Measurements from ENCODE around the gene NOB1. TPM values are rescaled to one million over a fixed set of nuclear protein-coding genes. Genes with fewer than 3 reads are reported as not detected.
"Not testable (repeated sequence)": the region's sequence is repeated elsewhere in the genome, so short reads cannot be mapped to it uniquely, and the experiment has no call there.

Gene NOB1
- 10 to 100 TPM; 59.7 to 61.5 TPM for total RNA-seq
- 10 to 100 TPM; 35.1 to 60.3 (median 48.6) TPM for polyA plus RNA-seq
- total RNA-seq: 24.1 to 114 (median 42.6) reads per million in 6 experiments

DNA sequence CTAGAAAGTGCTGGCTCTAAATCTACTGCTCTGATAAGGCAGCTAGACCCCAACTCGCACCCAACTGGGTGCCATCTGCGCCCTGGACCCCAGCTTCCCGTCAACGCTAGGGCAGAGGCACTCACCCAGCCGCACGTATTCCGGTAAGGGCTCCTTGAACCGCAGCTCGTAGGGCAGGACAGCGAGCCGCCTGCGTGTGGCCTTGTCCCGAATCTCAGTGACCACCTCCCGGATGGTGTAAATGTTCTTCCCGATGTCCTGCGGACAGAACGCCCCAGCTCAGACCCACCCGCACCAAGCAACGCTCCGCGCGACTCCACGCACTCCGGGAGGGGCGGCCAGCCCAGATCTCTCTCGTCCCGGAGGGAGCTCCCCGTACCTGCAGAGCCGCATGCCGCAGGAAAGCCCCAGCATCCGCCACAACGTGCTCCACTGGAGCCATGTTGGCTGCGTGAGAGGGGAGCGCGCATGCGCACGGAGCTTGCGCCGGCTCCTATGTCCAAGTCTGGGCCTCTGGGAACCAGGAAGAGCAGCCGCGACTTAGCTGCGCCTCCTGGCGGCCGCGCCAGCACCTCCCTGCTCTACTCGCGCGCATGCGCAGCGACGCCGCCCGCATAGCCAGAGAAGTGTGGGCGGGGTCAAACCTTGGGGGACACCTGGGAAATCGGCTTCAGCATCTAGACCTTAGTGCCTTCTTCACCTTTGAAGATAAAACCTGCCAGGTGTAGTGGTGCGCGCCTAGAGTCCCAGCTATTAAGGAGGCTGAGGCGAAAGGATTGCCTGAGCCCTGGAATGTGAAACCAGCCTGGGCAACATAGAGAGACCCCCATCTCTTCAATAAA lies at the start of gene NOB1:
Gene NOB1, minus strand, starts transcription at position 458 of the 842 bp plus-strand sequence. Its CDS starts 16 bp downstream, at position 442.
- Mint-ChIP-seq H3K4me3 (peak within 1 kb of the TSS; percentile 96 to 100 (median 100)), H3K27ac (peak within 1 kb of the TSS; percentile 98 to 100 (median 99)), H3K36me3 (peaks cover 3 to 23% (median 6%) of the 10 kb centered on the region in 3 donors), H3K4me1 (peaks cover 8 to 35% (median 28%) of the 10 kb centered on the region in 4 donors), H3K9me3 (no peaks in the 10 kb centered on the region), H3K27me3 (no peaks in the 10 kb centered on the region)
- ATAC-seq (peak; percentile 98), DNase-seq (peak; percentile 91 to 99 (median 97))
- POLR2A ChIA-PET: interaction anchor here (0.5 to 2.5 kb wide), 16 partner anchors 8 to 621 kb away, joined by 3 to 38 read pairs (median 5); partner anchors contain the start of genes NQO1, TERF2 and WWP2

DNA sequence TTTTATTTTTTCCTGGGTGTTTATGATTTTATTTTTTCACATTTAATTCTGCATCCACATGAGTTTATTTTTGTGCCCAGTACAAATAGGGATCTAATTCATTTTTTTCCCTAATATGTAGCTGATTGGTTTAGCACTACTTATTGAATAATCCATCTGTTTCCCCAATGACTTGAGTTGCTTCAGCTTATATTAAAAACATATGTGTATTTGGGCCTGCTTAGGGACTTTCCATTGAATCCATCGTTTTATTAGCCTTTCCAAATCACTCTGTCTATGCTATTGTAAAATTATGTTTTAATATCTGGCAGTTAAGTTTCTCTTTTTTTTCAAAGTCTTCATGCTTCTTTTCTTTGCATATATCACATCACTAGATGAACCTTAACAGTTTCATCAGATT lies 49.6 kb upstream of the NOB1 start:
- peak overlapping the region in 2 of 10 donors; percentile 25 to 53 for H3K27ac Mint-ChIP-seq
- H3K9me3 Mint-ChIP-seq: no peaks in the 10 kb centered on the region
- ATAC-seq (no peak), DNase-seq (no peak)
- H3K4me3 Mint-ChIP-seq: no peak overlapping the region
- no peaks in the 10 kb centered on the region for H3K4me1 Mint-ChIP-seq
- peaks cover 4 to 78% (median 14%) of the 10 kb centered on the region in 3 donors for H3K36me3 Mint-ChIP-seq
- H3K27me3 Mint-ChIP-seq: no peaks in the 10 kb centered on the region
- POLR2A ChIA-PET: no interaction called here

DNA sequence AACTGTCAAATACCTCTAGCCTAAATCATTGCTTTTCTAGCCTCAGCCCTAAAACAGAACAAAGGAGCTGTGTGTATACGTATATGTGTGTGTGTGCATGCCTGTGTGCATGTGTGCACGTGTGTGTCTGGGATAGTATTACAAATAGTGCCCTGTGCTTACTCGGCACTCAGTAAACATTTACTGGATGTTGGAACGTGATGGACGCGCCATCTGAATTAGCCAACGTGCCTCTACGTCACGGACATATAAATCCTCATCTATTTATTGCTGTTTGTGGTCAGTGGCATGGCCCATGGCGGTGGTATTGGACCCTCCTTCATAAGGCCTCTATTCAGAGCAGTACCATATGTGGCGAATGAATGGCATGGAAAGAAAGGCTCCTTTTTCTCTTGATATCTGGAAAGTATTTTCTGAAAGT lies 44.9 kb upstream of the NOB1 start:
- ATAC-seq: no peak
- POLR2A ChIA-PET: no interaction called here
- H3K27me3 Mint-ChIP-seq: no peaks in the 10 kb centered on the region
- H3K36me3 Mint-ChIP-seq: peaks cover 0 to 62% (median 11%) of the 10 kb centered on the region in 3 donors
- no peaks in the 10 kb centered on the region for H3K9me3 Mint-ChIP-seq
- peaks cover 0 to 7% (median 4%) of the 10 kb centered on the region in 4 donors for H3K4me1 Mint-ChIP-seq
- no peak overlapping the region for H3K4me3 Mint-ChIP-seq
- DNase-seq: no peak
- H3K27ac Mint-ChIP-seq: no peak overlapping the region

GRCh38 chr16:69798466-69798865 lies 43.7 kb upstream of the NOB1 start:
- Mint-ChIP-seq H3K36me3 (peaks cover 0 to 55% (median 11%) of the 10 kb centered on the region in 3 donors), H3K4me3 (no peak overlapping the region), H3K27me3 (no peaks in the 10 kb centered on the region), H3K27ac (no peak overlapping the region), H3K4me1 (peaks cover 0 to 7% (median 4%) of the 10 kb centered on the region in 4 donors), H3K9me3 (no peaks in the 10 kb centered on the region)
- no peak for DNase-seq
- POLR2A ChIA-PET: no interaction called here
- ATAC-seq: no peak

GRCh38 chr16:69796285-69797118 lies 41.8 kb upstream of the NOB1 start:
- Mint-ChIP-seq H3K36me3 (peaks cover 0 to 54% (median 8%) of the 10 kb centered on the region in 3 donors), H3K4me3 (no peak overlapping the region), H3K27ac (no peak overlapping the region), H3K9me3 (no peaks in the 10 kb centered on the region), H3K27me3 (no peaks in the 10 kb centered on the region), H3K4me1 (peaks cover 0 to 7% (median 5%) of the 10 kb centered on the region in 4 donors)
- POLR2A ChIA-PET: no interaction called here
- DNase-seq: peak in 5 of 10 donors; percentile 12 to 42 (median 30)
- peak; percentile 61 to 74 for ATAC-seq

- Mint-ChIP-seq H3K27ac (no peak overlapping the region), H3K9me3 (no peaks in the 10 kb centered on the region), H3K36me3 (peaks cover 0 to 60% (median under 1%) of the 10 kb centered on the region in 3 donors), H3K4me1 (peaks cover 0 to 7% (median 5%) of the 10 kb centered on the region in 4 donors), H3K27me3 (no peaks in the 10 kb centered on the region), H3K4me3 (no peak overlapping the region)
- POLR2A ChIA-PET: no interaction called here
- DNase-seq (no peak), ATAC-seq (no peak)
Measured at GRCh38 chr16:69794486-69794885, 39.8 kb upstream of the NOB1 start.

GRCh38 chr16:69793526-69793925 lies 38.8 kb upstream of the NOB1 start:
- H3K36me3 Mint-ChIP-seq: peaks cover under 1 to 58% (median 2%) of the 10 kb centered on the region in 3 donors
- ATAC-seq: no peak
- DNase-seq: no peak
- peaks cover 0 to 7% (median 5%) of the 10 kb centered on the region in 4 donors for H3K4me1 Mint-ChIP-seq
- no peak overlapping the region for H3K4me3 Mint-ChIP-seq
- H3K9me3 Mint-ChIP-seq: no peaks in the 10 kb centered on the region
- H3K27ac Mint-ChIP-seq: peak overlapping the region in 4 of 10 donors; percentile 16 to 66 (median 28)
- POLR2A ChIA-PET: no interaction called here
- H3K27me3 Mint-ChIP-seq: no peaks in the 10 kb centered on the region

DNA sequence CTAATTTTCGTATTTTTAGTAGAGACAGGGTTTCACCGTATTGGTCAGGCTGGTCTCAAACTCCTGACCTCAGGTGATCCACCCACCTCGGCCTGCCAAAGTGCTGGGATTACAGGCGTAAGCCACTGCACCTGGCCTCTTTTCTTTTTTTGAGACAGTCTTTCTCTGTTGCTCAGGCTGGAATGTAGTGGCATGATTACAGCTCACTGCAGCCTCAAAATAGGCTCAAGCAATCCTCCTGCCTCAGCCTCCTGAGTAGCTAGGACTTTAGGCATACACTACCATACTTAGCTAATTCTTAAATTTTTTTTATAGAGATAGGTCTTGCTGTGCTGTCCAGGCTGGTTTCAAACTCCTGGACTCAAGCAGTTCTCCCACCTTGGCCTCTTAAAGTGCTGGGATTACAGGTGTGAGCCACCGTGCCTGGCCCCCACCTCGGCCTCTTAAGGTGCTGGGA lies 36.7 kb upstream of the NOB1 start:
- H3K4me3 Mint-ChIP-seq, H3K27ac Mint-ChIP-seq, ATAC-seq: not testable (repeated sequence)

DNA sequence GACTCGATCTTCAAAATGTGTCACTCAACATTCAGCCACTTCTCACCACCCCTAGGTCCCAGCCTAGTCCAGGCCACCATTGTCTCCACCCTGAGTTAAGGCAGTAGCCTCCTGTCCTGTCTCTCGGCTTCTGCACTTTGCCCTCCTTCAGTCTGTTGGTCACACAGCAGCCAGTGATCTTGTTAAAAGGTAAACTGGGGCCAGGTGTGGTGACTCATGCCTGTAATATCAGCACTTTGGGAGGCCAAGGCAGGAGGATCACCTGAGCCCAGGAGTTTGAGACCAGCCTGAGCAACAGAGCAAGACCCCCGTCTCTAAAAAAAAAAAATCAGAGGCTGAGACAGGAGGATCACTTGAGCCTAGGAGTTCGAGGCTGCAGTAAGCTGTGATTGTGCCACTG lies 33.2 kb upstream of the NOB1 start:
- H3K36me3 Mint-ChIP-seq: peaks cover 5 to 87% (median 21%) of the 10 kb centered on the region in 3 donors
- H3K27ac Mint-ChIP-seq: no peak overlapping the region
- POLR2A ChIA-PET: no interaction called here
- H3K4me3 Mint-ChIP-seq: no peak overlapping the region
- no peaks in the 10 kb centered on the region for H3K9me3 Mint-ChIP-seq
- no peaks in the 10 kb centered on the region for H3K27me3 Mint-ChIP-seq
- DNase-seq: no peak
- H3K4me1 Mint-ChIP-seq: peaks cover 0 to 4% (median under 1%) of the 10 kb centered on the region in 4 donors
- no peak for ATAC-seq

More for the DNA sequence above, 36.7 kb upstream of the NOB1 start:
- peaks cover 5 to 67% (median 12%) of the 10 kb centered on the region in 3 donors for H3K36me3 Mint-ChIP-seq
- DNase-seq, H3K9me3 Mint-ChIP-seq, H3K4me1 Mint-ChIP-seq, H3K27me3 Mint-ChIP-seq, POLR2A ChIA-PET: not testable (repeated sequence)

GRCh38 chr16:69784586-69784985 lies 29.9 kb upstream of the NOB1 start:
- no peak overlapping the region for H3K4me3 Mint-ChIP-seq
- DNase-seq (no peak), ATAC-seq (no peak)
- POLR2A ChIA-PET: no interaction called here
- H3K27ac Mint-ChIP-seq: peak overlapping the region in 1 of 10 donors; percentile 48
- H3K4me1 Mint-ChIP-seq: peaks cover 8 to 23% (median 11%) of the 10 kb centered on the region in 4 donors
- peaks cover 5 to 70% (median 21%) of the 10 kb centered on the region in 3 donors for H3K36me3 Mint-ChIP-seq
- H3K27me3 Mint-ChIP-seq: no peaks in the 10 kb centered on the region
- H3K9me3 Mint-ChIP-seq: no peaks in the 10 kb centered on the region

DNA sequence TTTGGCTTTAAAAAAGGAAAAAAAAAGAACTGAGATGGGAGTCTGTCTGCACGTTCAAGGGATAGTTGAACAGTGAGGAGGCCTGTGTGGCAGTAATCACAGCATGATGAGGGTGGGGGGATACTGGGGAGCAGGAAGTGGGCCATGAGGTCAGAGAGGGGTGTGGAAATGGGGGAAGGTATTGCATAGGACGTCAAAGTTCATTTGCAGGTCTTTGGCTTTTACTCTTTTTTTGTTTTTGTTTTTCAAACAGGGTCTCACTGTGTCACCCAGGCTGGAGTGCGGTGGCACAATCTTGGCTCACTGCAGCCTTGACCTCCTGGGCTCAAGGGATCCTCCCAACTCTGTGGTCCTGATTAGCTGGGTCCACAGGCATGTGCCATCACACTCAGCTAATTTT lies 26.4 kb upstream of the NOB1 start:
- DNase-seq (no peak), ATAC-seq (peak in 1 of 2 donors; percentile 73)
- H3K9me3 Mint-ChIP-seq: peaks cover 0 to 1% (median 0%) of the 10 kb centered on the region in 9 donors
- H3K4me1 Mint-ChIP-seq: peaks cover 9 to 23% (median 12%) of the 10 kb centered on the region in 4 donors
- no peak overlapping the region for H3K4me3 Mint-ChIP-seq
- peak overlapping the region in 8 of 10 donors; percentile 9 to 80 (median 72) for H3K27ac Mint-ChIP-seq
- no peaks in the 10 kb centered on the region for H3K27me3 Mint-ChIP-seq
- H3K36me3 Mint-ChIP-seq: peaks cover 1 to 51% (median 10%) of the 10 kb centered on the region in 3 donors
- POLR2A ChIA-PET: no interaction called here

DNA sequence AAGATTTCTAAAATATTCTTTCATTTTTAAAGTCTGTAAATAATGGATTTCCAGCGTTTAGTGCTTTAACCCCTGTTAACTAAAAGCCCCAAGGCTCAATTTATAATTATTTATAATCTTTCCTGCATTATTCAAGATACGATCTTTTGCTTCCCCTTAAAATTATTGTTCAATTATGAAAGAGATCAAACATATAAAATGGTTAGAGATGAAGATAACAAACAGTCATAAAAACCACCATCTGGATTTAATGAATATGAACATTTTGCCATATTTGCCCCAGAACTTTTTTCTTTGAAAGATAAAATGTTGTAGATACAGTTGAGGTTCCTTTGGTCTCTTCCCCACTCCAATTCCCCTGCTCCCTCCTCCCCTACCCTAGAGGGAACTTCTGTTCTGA lies 25.0 kb upstream of the NOB1 start:
- H3K36me3 Mint-ChIP-seq: peaks cover 14 to 51% (median 24%) of the 10 kb centered on the region in 3 donors
- H3K4me3 Mint-ChIP-seq: no peak overlapping the region
- peak overlapping the region in 3 of 10 donors; percentile 2 to 80 (median 5) for H3K27ac Mint-ChIP-seq
- no peak for DNase-seq
- peaks cover 0 to 15% (median 9%) of the 10 kb centered on the region in 9 donors for H3K9me3 Mint-ChIP-seq
- no peak for ATAC-seq
- POLR2A ChIA-PET: no interaction called here
- no peaks in the 10 kb centered on the region for H3K27me3 Mint-ChIP-seq
- H3K4me1 Mint-ChIP-seq: peaks cover 7 to 29% (median 24%) of the 10 kb centered on the region in 4 donors
